Bronchus fibroblast of lung (primary cell): ENCODE measurements around the gene RHBG. TPM values are rescaled to one million over a fixed set of nuclear protein-coding genes. Genes with fewer than 3 reads are reported as not detected.

ENCODE experiments used
- total RNA-seq: library from RNA; depleted of rRNA; stranded (reverse); fragments of >200 nt; gene quantifications from 2 replicates; pipeline ENCODE4 v1.2.3, GENCODE V29; 2015

Gene RHBG
- not detected in 2 replicates for total RNA-seq

GRCh38 chr1:156368889-156369684 is at the start of gene RHBG:
TSS of gene RHBG (plus strand) at chr1:156369211. CDS start at chr1:156369250, 39 bp downstream.

GRCh38 chr1:156338180-156338976 is 30.6 kb upstream of the RHBG start, which contains the start of the genes CCT3 and TSACC:
TSS of gene CCT3 (minus strand) at chr1:156338292. CDS start at chr1:156338184, 108 bp downstream.
TSS of gene TSACC (plus strand) at chr1:156338526. CDS start at chr1:156339758, 1,232 bp downstream.

Other genes with a start within 250 kb of the RHBG start
- 0.67 and 0.74 TPM in 2 replicates for gene SEMA4A, start 215.6 kb upstream of the RHBG start, total RNA-seq
- 10.1 and 11.0 TPM in 2 replicates for gene SLC25A44, start 175.1 kb upstream of the RHBG start, total RNA-seq
- 78.7 and 84.4 TPM in 2 replicates for gene PMF1, start 156.2 kb upstream of the RHBG start, total RNA-seq
- gene BGLAP, start 127.0 kb upstream of the RHBG start, total RNA-seq: 0.59 TPM in 1 of 2 replicates, not detected in the other
- 0.15 and 0.34 TPM in 2 replicates for gene PAQR6, start 121.2 kb upstream of the RHBG start, total RNA-seq
- gene SMG5, start 86.4 kb upstream of the RHBG start, total RNA-seq: 32.3 and 33.0 TPM in 2 replicates
- gene TMEM79, start 84.9 kb upstream of the RHBG start, total RNA-seq: 1.8 and 2.5 TPM in 2 replicates
- gene GLMP, start 73.5 kb upstream of the RHBG start, total RNA-seq: 70.2 and 73.5 TPM in 2 replicates
- gene VHLL, start 69.9 kb upstream of the RHBG start, total RNA-seq: not detected in 2 replicates
- 360 and 366 TPM in 2 replicates for gene CCT3, start 30.9 kb upstream of the RHBG start, total RNA-seq
- gene TSACC, start 30.7 kb upstream of the RHBG start, total RNA-seq: 0.15 and 2.2 TPM in 2 replicates
- 11.4 and 18.0 TPM in 2 replicates for gene MEF2D, start 131.6 kb downstream of the RHBG start, total RNA-seq
- gene IQGAP3, start 203.4 kb downstream of the RHBG start, total RNA-seq: 48.9 and 50.9 TPM in 2 replicates
- not detected in 2 replicates for gene TTC24, start 210.5 kb downstream of the RHBG start, total RNA-seq
- 110 and 113 TPM in 2 replicates for gene NAXE, start 222.6 kb downstream of the RHBG start, total RNA-seq
- gene GPATCH4, start 232.3 kb downstream of the RHBG start, total RNA-seq: 15.8 and 16.9 TPM in 2 replicates